SK-N-MC (cell line): ENCODE measurements around the gene CACNA1C.

ENCODE experiments used
- EZH2 ChIP-seq: fragments of 200-600 bp; sonication (generic); IDR thresholded peaks from one replicate; pipeline ENCODE4 v1.6.1; 2017; ENCODE audit warnings: antibody characterized with exemption
- POLR2AphosphoS5 ChIP-seq: IDR thresholded peaks from 2 replicates; pipeline ENCODE4 v1.6.1; 2012; ENCODE audit warnings: mild to moderate bottlenecking, low read depth, low read length, borderline replicate concordance

GRCh38 chr12:2300168-2300567 is 247.4 kb downstream of the CACNA1C start:
- TF ChIP-seq POLR2AphosphoS5: no peak
- no peak for TF ChIP-seq EZH2
